Heart left ventricle (tissue), 13 donors: ENCODE measurements around the gene DCDC1.

ENCODE experiments used
- CTCF ChIP-seq, 12 donors: fragments of 200-600 bp; sonication (generic) in 4 of 12; IDR thresholded peaks; one replicate each; pipeline versions ENCODE4 v1.5.0 to v1.8.0; 2018 to 2022; ENCODE audit warnings: antibody characterized with exemption in 12 of 12, mild to moderate bottlenecking in 5 of 12
- POLR2A ChIP-seq, 2 donors: fragments of 450-650 bp; IDR thresholded peaks; one replicate each; pipeline ENCODE4 v1.6.1; 2017; ENCODE audit warnings: antibody characterized with exemption in 2 of 2, mild to moderate bottlenecking in 2 of 2, moderate library complexity in 2 of 2
- donor health status: ischemic (EF 13 %, LVEDD 7.1; RV severe dilation, severe dysfunction).
- donor health status: DM: no; HTN: yes; CAD: no.
- donor health status: DM: no; HTN: no; CAD: no.
- donor health status: ischemic (EF 25% LVEDD 6.9; RV normal size, moderate dysfunction).
- donor health status: ischemic (EF 25% LVEDD 5.7; RV mildly dilated, moderate dysfunction).
- donor health status: ischemic (EF 35%, LVEDD 5.7; RV mildly dilated, moderate dysfunction).
- donor health status: nonischemic (EF 11% LVEDD 7.7; RV severe dilation, severe dysfunction).
- donor health status: DM: yes; HTN: yes; CAD: no.
- donor health status: PGD.
- donor health status: ischemic (EF 29% LVEDD 5.4; RV normal size, mild dysfunction).
- donor health status: nonischemic (EF 23%, LVEDD 6.1; RV moderate dilation, normal function).

GRCh38 chr11:31150841-31151240 lies 218.7 kb downstream of the DCDC1 start:
- TF ChIP-seq CTCF (IDR thresholded peaks at IDR 0.05) (no peak), POLR2A (IDR thresholded peaks at IDR 0.05) (no peak)
